Loucy (cell line): ENCODE results near the gene KDR.

Experiments
- H2AFZ ChIP-seq: fragments of 200-600 bp; sonication (generic); 2 replicates; pipeline ENCODE4 v1.6.0; 2016; ENCODE audit warnings: antibody characterized with exemption, mild to moderate bottlenecking, low read length, moderate library complexity
- H3F3A ChIP-seq: fragments of 200-600 bp; 2 replicates; pipeline ENCODE4 v1.6.0; 2016; ENCODE audit warnings: antibody characterized with exemption, low read depth, mild to moderate bottlenecking
- H3K27me3 ChIP-seq: fragments of 200-600 bp; sonication (generic); 2 replicates; pipeline ENCODE4 v1.6.1; 2014; ENCODE audit warnings: low read length, mild to moderate bottlenecking; ENCODE audit not compliant: insufficient read depth, poor library complexity, severe bottlenecking
- H3K36me3 ChIP-seq: fragments of 200-600 bp; sonication (generic); 2 replicates; pipeline ENCODE4 v1.6.1; 2016; ENCODE audit warnings: low read length; ENCODE audit not compliant: insufficient read depth
- H3K4me1 ChIP-seq: fragments of 200-600 bp; sonication (generic); 2 replicates; pipeline ENCODE4 v1.5.1; 2014; ENCODE audit warnings: low read length, mild to moderate bottlenecking; ENCODE audit not compliant: insufficient read depth, poor library complexity, severe bottlenecking
- H3K4me2 ChIP-seq: fragments of 200-600 bp; sonication (generic); 2 replicates; pipeline ENCODE4 v1.6.0; 2014; ENCODE audit warnings: antibody characterized with exemption, low read length, low read depth, mild to moderate bottlenecking; ENCODE audit not compliant: poor library complexity, severe bottlenecking
- H3K4me3 ChIP-seq: fragments of 200-600 bp; sonication (generic); 2 replicates; pipeline ENCODE4 v1.5.1; 2014; ENCODE audit warnings: low read length, mild to moderate bottlenecking, mixed read lengths; ENCODE audit not compliant: poor library complexity, severe bottlenecking
- H3K79me2 ChIP-seq: fragments of 200-600 bp; sonication (generic); 2 replicates; pipeline ENCODE4 v1.6.1; 2014; ENCODE audit warnings: low read length; ENCODE audit not compliant: insufficient read depth
- H3K9ac ChIP-seq: fragments of 200-600 bp; sonication (generic); 2 replicates; pipeline ENCODE4 v1.6.0; 2014; ENCODE audit warnings: mild to moderate bottlenecking, low read depth, low read length, moderate library complexity; ENCODE audit not compliant: poor library complexity, severe bottlenecking
- H3K9me2 ChIP-seq: fragments of 200-600 bp; sonication (generic); replicated peaks from 2 replicates; pipeline ENCODE4 v1.6.1; 2016; ENCODE audit warnings: low read depth, low read length, mixed read lengths
- H3K9me3 ChIP-seq: fragments of 200-600 bp; sonication (generic); 2 replicates; pipeline ENCODE4 v1.6.1; 2014; ENCODE audit warnings: mild to moderate bottlenecking, antibody characterized with exemption, low read length, low read depth; ENCODE audit not compliant: insufficient read depth
- H4K20me1 ChIP-seq: fragments of 200-600 bp; sonication (generic); 2 replicates; pipeline ENCODE4 v1.6.0; 2014; ENCODE audit warnings: antibody characterized with exemption, low read length, mild to moderate bottlenecking; ENCODE audit not compliant: insufficient read depth, poor library complexity, severe bottlenecking
- EZH2phosphoT487 ChIP-seq: fragments of 200-600 bp; IDR thresholded peaks from 2 replicates; pipeline ENCODE4 v1.6.1; 2018; ENCODE audit warnings: antibody characterized with exemption, mild to moderate bottlenecking, moderate library complexity, borderline replicate concordance
- TF ChIP-seq, protein P1 (sequence below): fragments of 200-600 bp; sonication (generic); conservative IDR thresholded peaks from 2 replicates; pipeline ENCODE4 v1.5.1; 2014; ENCODE audit warnings: mild to moderate bottlenecking, antibody characterized with exemption, low read length

Gene KDR

DNA sequence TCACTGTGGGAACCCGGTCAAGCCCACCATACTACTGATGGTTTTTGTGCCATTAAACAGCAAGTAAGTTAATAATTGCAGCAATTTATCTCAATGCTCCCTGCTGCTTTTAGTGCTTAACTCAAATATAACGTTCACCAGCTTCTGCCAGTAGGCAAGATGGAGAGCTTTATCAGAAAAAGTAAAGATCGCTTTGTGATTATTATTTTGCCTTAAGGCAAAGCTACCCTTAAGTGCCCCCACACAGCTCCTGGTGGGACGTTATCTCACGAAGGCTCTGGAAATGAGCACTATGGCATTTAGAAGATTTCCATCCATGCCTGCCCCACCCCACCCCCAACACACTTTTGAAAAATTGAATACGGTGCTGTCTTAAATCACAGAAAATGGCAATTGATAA is 59.4 kb downstream of the KDR start:
- H3K36me3 ChIP-seq: no peaks in the 10 kb centered on the region
- H2AFZ ChIP-seq: no peak overlapping the region
- no peaks in the 10 kb centered on the region for H3K79me2 ChIP-seq
- no peaks in the 10 kb centered on the region for H3K9me2 ChIP-seq
- H3K9me3 ChIP-seq: no peaks in the 10 kb centered on the region
- H3F3A ChIP-seq: no peaks in the 10 kb centered on the region
- H3K4me3 ChIP-seq: no peak overlapping the region
- H4K20me1 ChIP-seq: no peaks in the 10 kb centered on the region
- no peak overlapping the region for H3K9ac ChIP-seq
- no peaks in the 10 kb centered on the region for H3K4me1 ChIP-seq
- no peak overlapping the region for H3K4me2 ChIP-seq
- no peak for TF ChIP-seq EZH2phosphoT487
- TF ChIP-seq, protein P1, sequence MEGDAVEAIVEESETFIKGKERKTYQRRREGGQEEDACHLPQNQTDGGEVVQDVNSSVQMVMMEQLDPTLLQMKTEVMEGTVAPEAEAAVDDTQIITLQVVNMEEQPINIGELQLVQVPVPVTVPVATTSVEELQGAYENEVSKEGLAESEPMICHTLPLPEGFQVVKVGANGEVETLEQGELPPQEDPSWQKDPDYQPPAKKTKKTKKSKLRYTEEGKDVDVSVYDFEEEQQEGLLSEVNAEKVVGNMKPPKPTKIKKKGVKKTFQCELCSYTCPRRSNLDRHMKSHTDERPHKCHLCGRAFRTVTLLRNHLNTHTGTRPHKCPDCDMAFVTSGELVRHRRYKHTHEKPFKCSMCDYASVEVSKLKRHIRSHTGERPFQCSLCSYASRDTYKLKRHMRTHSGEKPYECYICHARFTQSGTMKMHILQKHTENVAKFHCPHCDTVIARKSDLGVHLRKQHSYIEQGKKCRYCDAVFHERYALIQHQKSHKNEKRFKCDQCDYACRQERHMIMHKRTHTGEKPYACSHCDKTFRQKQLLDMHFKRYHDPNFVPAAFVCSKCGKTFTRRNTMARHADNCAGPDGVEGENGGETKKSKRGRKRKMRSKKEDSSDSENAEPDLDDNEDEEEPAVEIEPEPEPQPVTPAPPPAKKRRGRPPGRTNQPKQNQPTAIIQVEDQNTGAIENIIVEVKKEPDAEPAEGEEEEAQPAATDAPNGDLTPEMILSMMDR: no peak
- H3K27me3 ChIP-seq: no peaks in the 10 kb centered on the region

DNA sequence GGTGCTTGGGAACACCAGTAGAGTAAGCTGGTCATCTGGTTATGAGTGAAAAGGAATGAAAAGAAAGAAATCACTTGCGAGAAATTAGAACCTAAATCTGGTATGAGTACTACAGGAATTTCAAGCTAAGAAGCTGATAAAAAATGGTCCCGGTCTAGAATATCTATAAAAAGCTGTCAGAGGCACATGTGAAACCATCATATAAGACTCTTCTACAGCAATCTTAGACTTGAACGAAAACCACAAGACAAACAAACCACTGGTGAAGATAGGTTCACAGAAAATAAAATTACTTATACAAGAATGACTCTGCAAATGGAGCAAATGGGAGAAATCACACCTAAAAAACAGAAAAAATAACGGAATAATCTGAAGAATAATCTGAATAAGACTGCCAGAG is 69.9 kb downstream of the KDR start:
- no peaks in the 10 kb centered on the region for H3K4me1 ChIP-seq
- no peaks in the 10 kb centered on the region for H3K9me3 ChIP-seq
- no peaks in the 10 kb centered on the region for H4K20me1 ChIP-seq
- no peaks in the 10 kb centered on the region for H3F3A ChIP-seq
- no peaks in the 10 kb centered on the region for H3K27me3 ChIP-seq
- TF ChIP-seq, protein P1: no peak
- no peak for TF ChIP-seq EZH2phosphoT487
- H3K4me3 ChIP-seq: no peak overlapping the region
- no peaks in the 10 kb centered on the region for H3K79me2 ChIP-seq
- H2AFZ ChIP-seq: no peak overlapping the region
- no peaks in the 10 kb centered on the region for H3K9me2 ChIP-seq
- no peak overlapping the region for H3K4me2 ChIP-seq
- H3K36me3 ChIP-seq: no peaks in the 10 kb centered on the region
- no peak overlapping the region for H3K9ac ChIP-seq

DNA sequence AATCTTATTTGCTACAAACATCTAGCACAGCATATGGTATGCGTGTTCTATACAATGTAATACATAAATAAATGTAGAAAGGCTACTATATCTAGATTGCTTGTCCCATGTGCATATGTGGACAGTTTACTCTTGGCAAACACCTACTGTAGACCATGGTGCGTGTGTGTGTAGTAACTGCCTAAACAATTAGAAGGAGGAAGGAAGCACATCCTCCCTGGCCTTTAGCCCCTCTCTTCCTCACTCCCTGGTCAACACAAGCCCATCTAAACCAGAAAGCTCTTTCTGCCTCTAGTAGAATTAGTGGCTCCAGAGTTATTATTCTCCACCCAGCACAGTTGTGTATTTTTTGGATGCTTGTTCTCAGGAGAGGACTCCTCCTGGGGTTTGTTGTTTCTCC is 73.9 kb downstream of the KDR start:
- H4K20me1 ChIP-seq: no peaks in the 10 kb centered on the region
- H3K9me2 ChIP-seq: no peaks in the 10 kb centered on the region
- H3K27me3 ChIP-seq: no peaks in the 10 kb centered on the region
- H2AFZ ChIP-seq: no peak overlapping the region
- H3K36me3 ChIP-seq: no peaks in the 10 kb centered on the region
- no peaks in the 10 kb centered on the region for H3K4me1 ChIP-seq
- H3K9me3 ChIP-seq: 0 out of 2 replicates have a peak, but pooled peaks cover 4% of the 10 kb centered on the region
- no peak overlapping the region for H3K9ac ChIP-seq
- TF ChIP-seq, protein P1: no peak
- TF ChIP-seq EZH2phosphoT487: no peak
- H3F3A ChIP-seq: no peaks in the 10 kb centered on the region
- no peaks in the 10 kb centered on the region for H3K79me2 ChIP-seq
- H3K4me2 ChIP-seq: no peak overlapping the region
- no peak overlapping the region for H3K4me3 ChIP-seq
